Parathyroid adenoma (tissue), 2 donors: ENCODE measurements around the gene MYADML2.

Source experiments
- H2AFZ ChIP-seq: fragments of 300-600 bp; sonication (generic); one replicate; pipeline ENCODE4 v1.7.0; 2017; ENCODE audit warnings: antibody characterized with exemption, mild to moderate bottlenecking
- H3K27ac ChIP-seq: fragments of 300-600 bp; sonication (generic); one replicate; pipeline ENCODE4 v1.7.0; 2017
- H3K27me3 ChIP-seq: fragments of 300-600 bp; sonication (generic); one replicate; pipeline ENCODE4 v1.7.0; 2017; ENCODE audit warnings: low read length; ENCODE audit not compliant: control insufficient read depth, insufficient read depth
- H3K36me3 ChIP-seq: fragments of 300-600 bp; sonication (generic); one replicate; pipeline ENCODE4 v1.7.0; 2017; ENCODE audit warnings: low read length; ENCODE audit not compliant: control insufficient read depth, insufficient read depth
- H3K4me1 ChIP-seq: fragments of 300-600 bp; sonication (generic); one replicate; pipeline ENCODE4 v1.7.0; 2017; ENCODE audit warnings: control low read depth
- H3K4me2 ChIP-seq: fragments of 300-600 bp; sonication (generic); one replicate; pipeline ENCODE4 v1.7.0; 2017; ENCODE audit warnings: low read length
- H3K4me3 ChIP-seq: fragments of 300-600 bp; sonication (generic); one replicate; pipeline ENCODE4 v1.7.0; 2017; ENCODE audit warnings: low read depth, low read length
- H3K79me2 ChIP-seq: fragments of 300-600 bp; sonication (generic); one replicate; pipeline ENCODE4 v1.7.0; 2017; ENCODE audit warnings: control low read depth
- H3K9ac ChIP-seq: fragments of 300-600 bp; sonication (generic); one replicate; pipeline ENCODE4 v1.7.0; 2017; ENCODE audit warnings: mild to moderate bottlenecking
- H3K9me3 ChIP-seq: fragments of 300-600 bp; sonication (generic); one replicate; pipeline ENCODE4 v1.7.0; 2017; ENCODE audit warnings: low read length; ENCODE audit not compliant: control insufficient read depth
- TF ChIP-seq, protein P1 (sequence below): fragments of 300-600 bp; sonication (generic); IDR thresholded peaks from one replicate; pipeline ENCODE4 v1.7.0; 2017; ENCODE audit warnings: antibody characterized with exemption, mild to moderate bottlenecking
- donor health status: primary hyperparathyroidism.

Gene MYADML2

DNA sequence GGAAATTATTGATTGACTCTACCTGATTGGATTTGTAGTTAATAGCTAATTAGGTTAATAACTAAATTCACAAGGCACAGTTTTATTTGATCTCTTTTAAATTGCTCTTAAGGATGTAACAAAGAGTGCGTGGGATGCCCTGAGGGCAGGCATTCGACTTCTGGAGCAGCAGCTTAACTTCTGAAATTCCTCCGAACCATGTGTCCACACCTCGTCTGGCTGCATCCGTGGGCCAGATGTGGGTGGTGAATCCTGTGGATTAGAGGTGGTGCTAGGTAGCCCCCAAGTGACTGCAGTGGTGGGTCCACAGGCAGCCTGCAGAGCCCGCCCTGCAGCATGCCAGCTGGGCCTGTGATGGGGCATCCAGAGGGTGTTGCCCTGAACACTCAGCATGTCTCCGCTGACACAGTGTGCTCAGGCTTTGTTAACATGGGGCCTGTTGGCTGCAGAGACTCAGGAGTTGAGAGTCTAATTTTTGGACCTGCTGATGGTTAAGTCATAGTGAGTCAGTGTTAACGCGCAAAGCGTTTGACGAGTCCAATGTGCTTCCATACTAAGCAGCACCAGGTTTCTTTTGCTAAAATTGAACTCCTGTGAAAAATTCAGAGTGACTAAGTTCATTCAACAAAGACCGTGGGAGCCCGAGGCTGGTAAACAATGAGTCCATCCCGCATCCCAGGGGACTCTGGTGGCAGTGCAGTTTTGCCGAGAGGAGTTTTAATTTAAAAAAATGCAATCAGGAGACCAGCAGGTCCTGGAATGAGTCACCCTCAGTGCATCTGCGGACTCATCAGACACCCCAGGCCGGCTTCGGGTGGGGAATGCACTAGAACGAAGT lies 48.8 kb downstream of the MYADML2 start:
- Histone ChIP-seq H3K9me3 (no peaks in the 10 kb centered on the region), H2AFZ (no peak overlapping the region), H3K4me1 (no peaks in the 10 kb centered on the region), H3K36me3 (no peaks in the 10 kb centered on the region), H3K4me3 (no peak overlapping the region), H3K4me2 (no peak overlapping the region), H3K27me3 (no peaks in the 10 kb centered on the region), H3K27ac (no peak overlapping the region), H3K79me2 (no peaks in the 10 kb centered on the region), H3K9ac (no peak overlapping the region)
- TF ChIP-seq, protein P1, sequence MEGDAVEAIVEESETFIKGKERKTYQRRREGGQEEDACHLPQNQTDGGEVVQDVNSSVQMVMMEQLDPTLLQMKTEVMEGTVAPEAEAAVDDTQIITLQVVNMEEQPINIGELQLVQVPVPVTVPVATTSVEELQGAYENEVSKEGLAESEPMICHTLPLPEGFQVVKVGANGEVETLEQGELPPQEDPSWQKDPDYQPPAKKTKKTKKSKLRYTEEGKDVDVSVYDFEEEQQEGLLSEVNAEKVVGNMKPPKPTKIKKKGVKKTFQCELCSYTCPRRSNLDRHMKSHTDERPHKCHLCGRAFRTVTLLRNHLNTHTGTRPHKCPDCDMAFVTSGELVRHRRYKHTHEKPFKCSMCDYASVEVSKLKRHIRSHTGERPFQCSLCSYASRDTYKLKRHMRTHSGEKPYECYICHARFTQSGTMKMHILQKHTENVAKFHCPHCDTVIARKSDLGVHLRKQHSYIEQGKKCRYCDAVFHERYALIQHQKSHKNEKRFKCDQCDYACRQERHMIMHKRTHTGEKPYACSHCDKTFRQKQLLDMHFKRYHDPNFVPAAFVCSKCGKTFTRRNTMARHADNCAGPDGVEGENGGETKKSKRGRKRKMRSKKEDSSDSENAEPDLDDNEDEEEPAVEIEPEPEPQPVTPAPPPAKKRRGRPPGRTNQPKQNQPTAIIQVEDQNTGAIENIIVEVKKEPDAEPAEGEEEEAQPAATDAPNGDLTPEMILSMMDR: no peak

DNA sequence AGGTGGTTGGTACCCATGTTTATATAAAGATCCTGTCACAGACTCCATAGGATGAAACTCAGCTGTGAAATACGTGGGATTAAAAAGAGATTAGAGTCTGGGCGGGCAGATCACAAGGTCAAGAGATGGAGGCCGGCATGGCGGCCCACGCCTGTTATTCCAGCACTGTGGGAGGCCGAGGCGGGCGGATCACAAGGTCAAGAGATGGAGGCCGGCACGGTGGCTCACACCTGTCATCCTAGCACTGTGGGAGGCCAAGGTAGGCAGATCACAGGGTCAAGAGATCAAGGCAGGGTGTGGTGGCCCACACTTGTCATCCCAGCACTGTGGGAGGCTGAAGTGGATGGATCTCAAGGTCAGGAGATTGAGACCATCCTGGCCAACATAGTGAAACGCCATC lies 51.6 kb downstream of the MYADML2 start:
- no peak overlapping the region for H3K4me3 ChIP-seq
- peaks cover 6% of the 10 kb centered on the region for H3K4me1 ChIP-seq
- H2AFZ ChIP-seq: no peak overlapping the region
- H3K4me2 ChIP-seq: no peak overlapping the region
- H3K9ac ChIP-seq: no peak overlapping the region
- H3K79me2 ChIP-seq: peaks cover 8% of the 10 kb centered on the region
- no peaks in the 10 kb centered on the region for H3K36me3 ChIP-seq
- H3K27me3 ChIP-seq: no peaks in the 10 kb centered on the region
- TF ChIP-seq, protein P1: no peak
- H3K27ac ChIP-seq: no peak overlapping the region
- no peaks in the 10 kb centered on the region for H3K9me3 ChIP-seq

DNA sequence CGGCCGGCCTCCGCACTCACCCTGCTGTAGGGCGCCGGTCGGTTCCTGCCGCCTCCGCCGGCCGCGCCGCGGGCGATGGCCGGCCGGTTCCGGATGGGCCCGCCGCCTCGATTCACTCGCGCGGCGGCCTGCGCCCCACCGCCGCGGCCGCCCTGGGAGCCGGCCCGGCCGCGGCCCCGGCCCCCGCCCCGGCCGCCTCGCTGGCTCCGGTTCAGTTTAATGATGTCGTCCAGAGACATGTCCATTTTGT lies 55.8 kb downstream of the MYADML2 start:
- Histone ChIP-seq H3K4me1 (peaks cover 12% of the 10 kb centered on the region), H3K9ac (no peak overlapping the region), H3K4me3 (peak overlapping the region; percentile 54), H3K9me3 (no peaks in the 10 kb centered on the region), H3K27ac (no peak overlapping the region), H2AFZ (no peak overlapping the region), H3K27me3 (no peaks in the 10 kb centered on the region), H3K79me2 (peaks cover 15% of the 10 kb centered on the region), H3K4me2 (no peak overlapping the region), H3K36me3 (no peaks in the 10 kb centered on the region)
- TF ChIP-seq, protein P1: no peak

DNA sequence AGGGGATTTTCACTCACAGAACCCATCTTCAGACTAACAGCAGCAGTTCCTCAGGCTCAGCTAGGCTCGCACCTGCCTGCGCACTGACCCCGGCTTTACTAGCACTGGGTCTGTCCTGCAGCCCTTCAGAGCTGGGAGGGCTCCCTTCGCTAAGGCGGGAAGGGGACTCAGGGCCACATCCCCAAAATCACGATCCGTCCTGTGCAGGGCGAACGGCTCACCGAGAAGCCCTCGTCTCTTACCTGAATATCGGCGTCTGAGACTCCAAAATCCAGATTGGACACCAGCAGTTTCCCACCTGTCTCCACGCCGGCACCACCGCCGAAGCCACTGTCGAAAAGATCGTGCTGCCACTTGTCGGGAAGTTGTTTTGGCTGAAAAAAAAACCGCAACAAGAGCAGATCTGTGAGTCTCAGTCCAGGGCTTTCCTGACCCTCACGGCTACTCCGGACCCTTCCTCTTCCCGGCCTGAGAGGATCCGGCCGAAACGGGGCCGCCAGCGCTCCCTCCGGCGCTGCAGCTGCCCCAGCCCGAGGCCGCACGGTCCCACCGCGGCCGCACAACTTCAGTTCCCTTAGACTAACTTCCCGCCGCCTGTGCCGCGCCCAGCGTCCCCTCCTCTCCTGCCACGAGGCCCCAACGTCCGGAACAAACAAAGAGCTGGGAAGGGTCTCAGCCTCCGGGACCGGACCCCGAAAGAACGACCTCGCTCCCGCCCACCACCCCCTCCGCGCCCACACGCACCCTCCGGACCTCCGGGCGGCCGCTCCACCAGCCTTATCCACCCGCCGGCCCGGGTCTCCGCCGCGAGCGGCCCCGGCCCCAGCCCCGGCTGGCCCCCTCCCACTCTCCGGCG lies 56.4 kb downstream of the MYADML2 start:
- H3K9ac ChIP-seq: peak overlapping the region; percentile 33
- peaks cover 12% of the 10 kb centered on the region for H3K4me1 ChIP-seq
- no peak overlapping the region for H2AFZ ChIP-seq
- H3K27ac ChIP-seq: no peak overlapping the region
- H3K4me3 ChIP-seq: peak overlapping the region; percentile 54
- H3K4me2 ChIP-seq: peak overlapping the region; percentile 62
- no peaks in the 10 kb centered on the region for H3K9me3 ChIP-seq
- no peaks in the 10 kb centered on the region for H3K36me3 ChIP-seq
- peaks cover 15% of the 10 kb centered on the region for H3K79me2 ChIP-seq
- TF ChIP-seq, protein P1: no peak
- no peaks in the 10 kb centered on the region for H3K27me3 ChIP-seq
